Measurements from ENCODE around the gene HBB.
A peak's percentile ranks its signal among the peaks of the same experiment; 100 is the strongest.

HBB gene

DNA sequence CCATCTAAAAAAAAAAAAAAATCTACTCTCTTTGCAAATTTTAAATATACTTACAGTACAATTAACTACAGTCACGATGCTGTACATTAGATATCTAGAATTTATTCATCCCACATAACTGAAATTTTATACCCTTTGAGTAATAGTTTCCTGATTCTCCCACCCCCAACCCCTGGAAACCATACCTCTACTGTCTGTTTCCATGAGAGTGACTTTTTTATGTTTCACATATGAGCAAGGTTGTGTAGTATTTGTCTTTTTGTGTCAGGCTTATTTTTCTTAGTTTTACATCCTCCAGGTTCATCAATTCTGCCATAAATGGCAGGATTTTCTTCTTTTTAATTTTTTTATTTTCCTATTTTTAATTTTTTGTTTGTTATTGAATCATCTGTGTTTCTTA is 3.2 kb downstream of the HBB start:
- H2BK15ac ChIP-seq (ENCODE audit: low read length), result no peak overlapping the region
- H3K14ac ChIP-seq (ENCODE audit: low read length), result no peak overlapping the region
- no peaks in the 10 kb centered on the region for H3K27me3 ChIP-seq (ENCODE audit: control insufficient read depth in 3 of 3, insufficient read depth in 3 of 3, low read depth in 1 of 3, low read length in 3 of 3)
- no peak overlapping the region for H3K4me2 ChIP-seq (ENCODE audit: insufficient read depth, low read length, poor library complexity, severe bottlenecking)
- H3K79me1 ChIP-seq (ENCODE audit: low read depth, low read length), result no peaks in the 10 kb centered on the region
- no peak overlapping the region for H3K4ac ChIP-seq (ENCODE audit: low read length)
- no peak overlapping the region for H4K8ac ChIP-seq (ENCODE audit: low read depth, low read length)
- H3K9ac ChIP-seq (ENCODE audit: low read depth, low read length, poor library complexity), result no peak overlapping the region
- H3K4me3 ChIP-seq (ENCODE audit: low read length in 2 of 2), result no peak overlapping the region
- H3K23ac ChIP-seq (ENCODE audit: low read depth, low read length, poor library complexity), result no peak overlapping the region
- no peak overlapping the region for H3K27ac ChIP-seq (replicated peaks; ENCODE audit: low read length)
- H3K18ac ChIP-seq (ENCODE audit: low read length), result no peak overlapping the region
- no peak overlapping the region for H2AK5ac ChIP-seq (ENCODE audit: low read depth, low read length)
- DNase-seq (ENCODE audit: low spot score), result no peak
- no peak overlapping the region for H2BK120ac ChIP-seq (ENCODE audit: low read depth, low read length)
- H4K91ac ChIP-seq (ENCODE audit: low read depth, low read length, poor library complexity), result no peak overlapping the region
- H3K36me3 ChIP-seq (replicated peaks in 1 of 2; ENCODE audit: control insufficient read depth in 2 of 2, insufficient read depth in 2 of 2, low read length in 2 of 2), result no peaks in the 10 kb centered on the region
- no peaks in the 10 kb centered on the region for H3K9me3 ChIP-seq (replicated peaks in 1 of 2; ENCODE audit: control insufficient read depth in 2 of 2, insufficient read depth in 1 of 2, low read depth in 1 of 2, low read length in 2 of 2)
- H3K4me1 ChIP-seq (ENCODE audit: control insufficient read depth in 2 of 2, insufficient read depth in 1 of 2, low read depth in 1 of 2, low read length in 2 of 2), result no peaks in the 10 kb centered on the region
- H2AFZ ChIP-seq (ENCODE audit: low read length), result no peak overlapping the region
- H2BK12ac ChIP-seq (ENCODE audit: low read length), result no peak overlapping the region
- no CpG with 5 or more reads among the region's 1 CpG for WGBS, 2 donors (ENCODE audit: extremely low coverage in 2 of 2, insufficient read length in 2 of 2, insufficient replicate concordance in 1 of 2)
- no peak overlapping the region for H2BK5ac ChIP-seq (ENCODE audit: low read length)

DNA sequence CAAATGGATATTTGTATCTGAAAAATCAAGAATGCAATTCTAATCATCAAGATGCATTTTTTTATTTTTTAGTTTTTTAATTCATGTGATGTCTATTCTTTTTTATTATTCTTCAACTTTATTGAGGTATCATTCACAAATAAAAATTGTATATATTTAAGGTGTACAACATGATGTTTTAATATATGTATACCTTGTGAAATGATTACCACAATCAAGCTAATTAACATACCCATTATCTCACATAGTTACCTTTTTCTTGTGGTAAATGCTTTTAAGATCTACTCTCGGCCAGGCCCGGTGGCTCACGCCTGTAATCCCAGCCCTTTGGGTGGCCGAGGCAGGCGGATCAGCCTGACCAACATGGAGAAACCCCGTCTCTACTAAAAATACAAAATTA is 3.7 kb downstream of the HBB start:
- H3K27ac ChIP-seq (replicated peaks; ENCODE audit: low read length), result no peak overlapping the region
- no peak overlapping the region for H3K4ac ChIP-seq (ENCODE audit: low read length)
- H3K36me3 ChIP-seq (replicated peaks in 1 of 2; ENCODE audit: control insufficient read depth in 2 of 2, insufficient read depth in 2 of 2, low read length in 2 of 2), result no peaks in the 10 kb centered on the region
- H2BK15ac ChIP-seq (ENCODE audit: low read length), result no peak overlapping the region
- H3K9ac ChIP-seq (ENCODE audit: low read depth, low read length, poor library complexity), result no peak overlapping the region
- no peak overlapping the region for H2BK120ac ChIP-seq (ENCODE audit: low read depth, low read length)
- no peak overlapping the region for H2AFZ ChIP-seq (ENCODE audit: low read length)
- H3K4me1 ChIP-seq (ENCODE audit: control insufficient read depth in 2 of 2, insufficient read depth in 1 of 2, low read depth in 1 of 2, low read length in 2 of 2), result no peaks in the 10 kb centered on the region
- H2BK5ac ChIP-seq (ENCODE audit: low read length), result no peak overlapping the region
- H3K27me3 ChIP-seq (ENCODE audit: control insufficient read depth in 3 of 3, insufficient read depth in 3 of 3, low read depth in 1 of 3, low read length in 3 of 3), result no peaks in the 10 kb centered on the region
- H3K79me1 ChIP-seq (ENCODE audit: low read depth, low read length), result no peaks in the 10 kb centered on the region
- H3K23ac ChIP-seq (ENCODE audit: low read depth, low read length, poor library complexity), result no peak overlapping the region
- no peak overlapping the region for H3K14ac ChIP-seq (ENCODE audit: low read length)
- no peak overlapping the region for H4K91ac ChIP-seq (ENCODE audit: low read depth, low read length, poor library complexity)
- H3K4me2 ChIP-seq (ENCODE audit: insufficient read depth, low read length, poor library complexity, severe bottlenecking), result no peak overlapping the region
- H3K18ac ChIP-seq (ENCODE audit: low read length), result no peak overlapping the region
- no peak overlapping the region for H4K8ac ChIP-seq (ENCODE audit: low read depth, low read length)
- WGBS, 2 donors (ENCODE audit: extremely low coverage in 2 of 2, insufficient read length in 2 of 2, insufficient replicate concordance in 1 of 2), result no CpG with 5 or more reads among the region's 6 CpGs
- no peak for DNase-seq (ENCODE audit: low spot score)
- H2BK12ac ChIP-seq (ENCODE audit: low read length), result no peak overlapping the region
- H2AK5ac ChIP-seq (ENCODE audit: low read depth, low read length), result no peak overlapping the region
- no peaks in the 10 kb centered on the region for H3K9me3 ChIP-seq (replicated peaks in 1 of 2; ENCODE audit: control insufficient read depth in 2 of 2, insufficient read depth in 1 of 2, low read depth in 1 of 2, low read length in 2 of 2)
- no peak overlapping the region for H3K4me3 ChIP-seq (ENCODE audit: low read length in 2 of 2)

DNA sequence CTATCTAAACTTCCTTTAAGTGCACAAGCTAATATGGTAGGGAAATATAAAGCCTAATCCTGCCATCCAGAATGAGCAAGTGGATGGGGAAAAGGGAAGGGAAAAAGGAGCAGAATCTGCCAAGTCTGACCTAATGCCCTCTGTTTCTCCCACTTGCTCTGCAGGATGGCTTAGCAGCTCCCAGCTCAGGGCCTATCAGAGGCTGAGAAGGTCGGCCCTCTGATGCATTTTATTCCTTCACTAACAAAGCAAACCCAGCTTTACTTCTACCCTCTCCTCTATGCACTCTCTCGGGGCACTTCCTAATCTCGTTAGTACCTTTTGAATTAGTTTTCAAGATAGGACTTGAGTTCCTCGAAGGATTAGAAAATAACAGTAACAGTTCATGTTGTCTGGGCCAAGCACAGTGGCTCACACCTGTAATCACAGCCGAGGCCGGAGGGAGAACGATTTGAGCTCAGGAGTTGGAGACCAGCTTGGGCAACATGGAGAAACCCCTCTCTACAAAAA is 16.4 kb downstream of the HBB start:
- no peak overlapping the region for H3K23ac ChIP-seq (ENCODE audit: low read depth, low read length, poor library complexity)
- H3K4ac ChIP-seq (ENCODE audit: low read length), result no peak overlapping the region
- H3K36me3 ChIP-seq (replicated peaks in 1 of 2; ENCODE audit: control insufficient read depth in 2 of 2, insufficient read depth in 2 of 2, low read length in 2 of 2), result no peaks in the 10 kb centered on the region
- H3K9me3 ChIP-seq (replicated peaks in 1 of 2; ENCODE audit: control insufficient read depth in 2 of 2, insufficient read depth in 1 of 2, low read depth in 1 of 2, low read length in 2 of 2), result no peaks in the 10 kb centered on the region
- no peak overlapping the region for H3K18ac ChIP-seq (ENCODE audit: low read length)
- no peak overlapping the region for H2BK15ac ChIP-seq (ENCODE audit: low read length)
- H2BK12ac ChIP-seq (ENCODE audit: low read length), result no peak overlapping the region
- no peak overlapping the region for H3K9ac ChIP-seq (ENCODE audit: low read depth, low read length, poor library complexity)
- H3K4me2 ChIP-seq (ENCODE audit: insufficient read depth, low read length, poor library complexity, severe bottlenecking), result no peak overlapping the region
- H3K4me1 ChIP-seq (ENCODE audit: control insufficient read depth in 2 of 2, insufficient read depth in 1 of 2, low read depth in 1 of 2, low read length in 2 of 2), result peaks cover 0 to 2% of the 10 kb centered on the region in 2 donors
- no peak overlapping the region for H3K4me3 ChIP-seq (ENCODE audit: low read length in 2 of 2)
- no peak overlapping the region for H3K14ac ChIP-seq (ENCODE audit: low read length)
- H2BK5ac ChIP-seq (ENCODE audit: low read length), result no peak overlapping the region
- no peak overlapping the region for H2BK120ac ChIP-seq (ENCODE audit: low read depth, low read length)
- H3K27me3 ChIP-seq (ENCODE audit: control insufficient read depth in 3 of 3, insufficient read depth in 3 of 3, low read depth in 1 of 3, low read length in 3 of 3), result no peaks in the 10 kb centered on the region
- H4K91ac ChIP-seq (ENCODE audit: low read depth, low read length, poor library complexity), result no peak overlapping the region
- no peak overlapping the region for H2AK5ac ChIP-seq (ENCODE audit: low read depth, low read length)
- WGBS, 2 donors (ENCODE audit: extremely low coverage in 2 of 2, insufficient read length in 2 of 2, insufficient replicate concordance in 1 of 2), result no CpG with 5 or more reads among the region's 7 CpGs
- H2AFZ ChIP-seq (ENCODE audit: low read length), result no peak overlapping the region
- no peak for DNase-seq (ENCODE audit: low spot score)
- H4K8ac ChIP-seq (ENCODE audit: low read depth, low read length), result no peak overlapping the region
- H3K27ac ChIP-seq (replicated peaks; ENCODE audit: low read length), result peak overlapping the region; percentile 37
- no peaks in the 10 kb centered on the region for H3K79me1 ChIP-seq (ENCODE audit: low read depth, low read length)

GRCh38 chr11:5204787-5205186 is 22.1 kb downstream of the HBB start:
- peak; percentile 44 for DNase-seq (ENCODE audit: low spot score)
- Histone ChIP-seq H2AK5ac (ENCODE audit: low read depth, low read length) (no peak overlapping the region), H3K23ac (ENCODE audit: low read depth, low read length, poor library complexity) (no peak overlapping the region), H4K91ac (ENCODE audit: low read depth, low read length, poor library complexity) (no peak overlapping the region), H3K4ac (ENCODE audit: low read length) (no peak overlapping the region), H3K4me3 (ENCODE audit: low read length in 2 of 2) (no peak overlapping the region), H3K18ac (ENCODE audit: low read length) (no peak overlapping the region), H3K36me3 (replicated peaks in 1 of 2; ENCODE audit: control insufficient read depth in 2 of 2, insufficient read depth in 2 of 2, low read length in 2 of 2) (no peaks in the 10 kb centered on the region), H2AFZ (ENCODE audit: low read length) (no peak overlapping the region), H2BK120ac (ENCODE audit: low read depth, low read length) (no peak overlapping the region), H3K4me1 (ENCODE audit: control insufficient read depth in 2 of 2, insufficient read depth in 1 of 2, low read depth in 1 of 2, low read length in 2 of 2) (no peaks in the 10 kb centered on the region), H2BK15ac (ENCODE audit: low read length) (no peak overlapping the region), H3K79me1 (ENCODE audit: low read depth, low read length) (no peaks in the 10 kb centered on the region), H3K9ac (ENCODE audit: low read depth, low read length, poor library complexity) (no peak overlapping the region), H3K14ac (ENCODE audit: low read length) (no peak overlapping the region), H2BK5ac (ENCODE audit: low read length) (no peak overlapping the region), H3K4me2 (ENCODE audit: insufficient read depth, low read length, poor library complexity, severe bottlenecking) (no peak overlapping the region), H3K27me3 (ENCODE audit: control insufficient read depth in 3 of 3, insufficient read depth in 3 of 3, low read depth in 1 of 3, low read length in 3 of 3) (no peaks in the 10 kb centered on the region), H3K27ac (replicated peaks; ENCODE audit: low read length) (no peak overlapping the region), H3K9me3 (replicated peaks in 1 of 2; ENCODE audit: control insufficient read depth in 2 of 2, insufficient read depth in 1 of 2, low read depth in 1 of 2, low read length in 2 of 2) (no peaks in the 10 kb centered on the region), H2BK12ac (ENCODE audit: low read length) (no peak overlapping the region), H4K8ac (ENCODE audit: low read depth, low read length) (no peak overlapping the region)
- no CpG with 5 or more reads among the region's 1 CpG for WGBS, 2 donors (ENCODE audit: extremely low coverage in 2 of 2, insufficient read length in 2 of 2, insufficient replicate concordance in 1 of 2)

Data from neuronal stem cell (in vitro differentiated cells).